ENCODE results near the gene XPNPEP3.

The XPNPEP3 gene

GRCh38 chr22:40862537-40862936 is 5.6 kb downstream of the XPNPEP3 start:
- no peak for TF ChIP-seq POLR2AphosphoS5 (IDR thresholded peaks at IDR 0.05; ENCODE audit: low read depth, low read length)
- no peak for TF ChIP-seq FOXP2 (optimal IDR thresholded peaks at IDR 0.05; ENCODE audit: borderline replicate concordance, extremely low read depth, extremely low read length, insufficient read depth)
- TF ChIP-seq TAF1 (IDR thresholded peaks at IDR 0.05; ENCODE audit: borderline replicate concordance, insufficient read depth, low read length) = no peak
- no peak for TF ChIP-seq REST (IDR thresholded peaks at IDR 0.05; ENCODE audit: insufficient read depth in 1 of 2, low read depth in 2 of 2, low read length in 2 of 2)
- TF ChIP-seq SIN3A (IDR thresholded peaks at IDR 0.05; ENCODE audit: borderline replicate concordance, insufficient read depth, low read length) = no peak

- TF ChIP-seq REST (IDR thresholded peaks at IDR 0.05; ENCODE audit: insufficient read depth in 1 of 2, low read depth in 2 of 2, low read length in 2 of 2) = no peak
- no peak for TF ChIP-seq FOXP2 (optimal IDR thresholded peaks at IDR 0.05; ENCODE audit: borderline replicate concordance, extremely low read depth, extremely low read length, insufficient read depth)
- no peak for TF ChIP-seq POLR2AphosphoS5 (IDR thresholded peaks at IDR 0.05; ENCODE audit: low read depth, low read length)
- no peak for TF ChIP-seq TAF1 (IDR thresholded peaks at IDR 0.05; ENCODE audit: borderline replicate concordance, insufficient read depth, low read length)
- no peak for TF ChIP-seq SIN3A (IDR thresholded peaks at IDR 0.05; ENCODE audit: borderline replicate concordance, insufficient read depth, low read length)
Observed at GRCh38 chr22:40867109-40867508, 10.2 kb downstream of the XPNPEP3 start.

- no peak for TF ChIP-seq FOXP2 (optimal IDR thresholded peaks at IDR 0.05; ENCODE audit: borderline replicate concordance, extremely low read depth, extremely low read length, insufficient read depth)
- TF ChIP-seq REST (IDR thresholded peaks at IDR 0.05; ENCODE audit: insufficient read depth in 1 of 2, low read depth in 2 of 2, low read length in 2 of 2) = no peak
- TF ChIP-seq TAF1 (IDR thresholded peaks at IDR 0.05; ENCODE audit: borderline replicate concordance, insufficient read depth, low read length) = no peak
- no peak for TF ChIP-seq POLR2AphosphoS5 (IDR thresholded peaks at IDR 0.05; ENCODE audit: low read depth, low read length)
- TF ChIP-seq SIN3A (IDR thresholded peaks at IDR 0.05; ENCODE audit: borderline replicate concordance, insufficient read depth, low read length) = no peak
Observed at GRCh38 chr22:40874016-40874415, 17.1 kb downstream of the XPNPEP3 start.

GRCh38 chr22:40875111-40875510 is 18.2 kb downstream of the XPNPEP3 start:
- TF ChIP-seq SIN3A (IDR thresholded peaks at IDR 0.05; ENCODE audit: borderline replicate concordance, insufficient read depth, low read length) (no peak), POLR2AphosphoS5 (IDR thresholded peaks at IDR 0.05; ENCODE audit: low read depth, low read length) (no peak), TAF1 (IDR thresholded peaks at IDR 0.05; ENCODE audit: borderline replicate concordance, insufficient read depth, low read length) (no peak), FOXP2 (optimal IDR thresholded peaks at IDR 0.05; ENCODE audit: borderline replicate concordance, extremely low read depth, extremely low read length, insufficient read depth) (no peak), REST (IDR thresholded peaks at IDR 0.05; ENCODE audit: insufficient read depth in 1 of 2, low read depth in 2 of 2, low read length in 2 of 2) (no peak)

- no peak for TF ChIP-seq SIN3A (IDR thresholded peaks at IDR 0.05; ENCODE audit: borderline replicate concordance, insufficient read depth, low read length)
- no peak for TF ChIP-seq REST (IDR thresholded peaks at IDR 0.05; ENCODE audit: insufficient read depth in 1 of 2, low read depth in 2 of 2, low read length in 2 of 2)
- no peak for TF ChIP-seq TAF1 (IDR thresholded peaks at IDR 0.05; ENCODE audit: borderline replicate concordance, insufficient read depth, low read length)
Observed at GRCh38 chr22:40876907-40877306, 20.0 kb downstream of the XPNPEP3 start.
